Breast epithelium (tissue), 4 donors: Measurements from ENCODE around the gene MSANTD3. TPM values are rescaled to one million over a fixed set of nuclear protein-coding genes. Genes with fewer than 3 reads are reported as not detected.

Experiments
- DNase-seq, 2 donors: peaks; one replicate each; pipeline ENCODE4 v3.0.0-alpha.2; 2019; ENCODE audit warnings: low spot score in 2 of 2
- H3K27ac ChIP-seq, 2 donors: fragments of 200-600 bp; sonication (generic) in 1 of 2; one replicate each; pipeline ENCODE4 v1.5.1; 2016 to 2019; ENCODE audit warnings: mild to moderate bottlenecking in 1 of 2
- H3K27me3 ChIP-seq, 2 donors: fragments of 200-600 bp; sonication (generic) in 1 of 2; one replicate each; pipeline versions ENCODE4 v1.5.1 to v1.6.0; 2017 to 2019; ENCODE audit warnings: control low read depth in 1 of 2, mild to moderate bottlenecking in 1 of 2
- H3K36me3 ChIP-seq: fragments of 200-600 bp; one replicate; pipeline ENCODE4 v1.5.1; 2019
- H3K4me1 ChIP-seq, 2 donors: fragments of 200-600 bp; sonication (generic); one replicate each; pipeline ENCODE4 v1.5.1; 2016 to 2019; ENCODE audit warnings: control low read depth in 1 of 2
- H3K4me3 ChIP-seq, 3 donors: fragments of 200-600 bp; sonication (generic); 1 replicate in 2 of 3; 2 replicates in 1 of 3; pipeline ENCODE4 v1.5.1; 2016 to 2019; ENCODE audit warnings: mild to moderate bottlenecking in 3 of 3, moderate library complexity in 2 of 3
- H3K9me3 ChIP-seq, 2 donors: fragments of 200-600 bp; sonication (generic) in 1 of 2; one replicate each; pipeline ENCODE4 v1.5.1; 2016 to 2019; ENCODE audit warnings: control low read depth in 1 of 2
- POLR2A ChIP-seq: fragments of 450-650 bp; IDR thresholded peaks from one replicate; pipeline ENCODE4 v1.6.1; 2016; ENCODE audit warnings: antibody characterized with exemption, mild to moderate bottlenecking, moderate library complexity
- POLR2AphosphoS5 ChIP-seq, 3 donors: sonication (generic); formaldehyde crosslinking; IDR thresholded peaks; one replicate each; pipeline ENCODE4 v1.6.1; 2017; ENCODE audit warnings: antibody characterized with exemption in 3 of 3
- intact Hi-C: fragments of 100-400 bp; cut with DNase I; formaldehyde crosslinking; loops from one replicate; pipeline ENCODE4 v1.15.1; 2023; ENCODE audit warnings: low total_unique reads
- total RNA-seq, 3 donors: library from RNA; depleted of rRNA; stranded (reverse); fragments of >200 nt; gene quantifications; one replicate each; pipeline ENCODE4 v1.1.0, GENCODE V29; 2016
- TF ChIP-seq, protein P1 (sequence below), 3 donors: fragments of 450-650 bp; IDR thresholded peaks; one replicate each; pipeline ENCODE4 v1.5.1; 2016 to 2017; ENCODE audit warnings: antibody characterized with exemption in 3 of 3, mild to moderate bottlenecking in 3 of 3, moderate library complexity in 3 of 3

MSANTD3 gene
- total RNA-seq, 3 donors from 2014 or later, result 13.0 to 23.9 (median 18.0) TPM

- TF ChIP-seq POLR2A (no peak), POLR2AphosphoS5 (IDR thresholded peaks at IDR 0.05) (no peak)
- TF ChIP-seq, protein P1, sequence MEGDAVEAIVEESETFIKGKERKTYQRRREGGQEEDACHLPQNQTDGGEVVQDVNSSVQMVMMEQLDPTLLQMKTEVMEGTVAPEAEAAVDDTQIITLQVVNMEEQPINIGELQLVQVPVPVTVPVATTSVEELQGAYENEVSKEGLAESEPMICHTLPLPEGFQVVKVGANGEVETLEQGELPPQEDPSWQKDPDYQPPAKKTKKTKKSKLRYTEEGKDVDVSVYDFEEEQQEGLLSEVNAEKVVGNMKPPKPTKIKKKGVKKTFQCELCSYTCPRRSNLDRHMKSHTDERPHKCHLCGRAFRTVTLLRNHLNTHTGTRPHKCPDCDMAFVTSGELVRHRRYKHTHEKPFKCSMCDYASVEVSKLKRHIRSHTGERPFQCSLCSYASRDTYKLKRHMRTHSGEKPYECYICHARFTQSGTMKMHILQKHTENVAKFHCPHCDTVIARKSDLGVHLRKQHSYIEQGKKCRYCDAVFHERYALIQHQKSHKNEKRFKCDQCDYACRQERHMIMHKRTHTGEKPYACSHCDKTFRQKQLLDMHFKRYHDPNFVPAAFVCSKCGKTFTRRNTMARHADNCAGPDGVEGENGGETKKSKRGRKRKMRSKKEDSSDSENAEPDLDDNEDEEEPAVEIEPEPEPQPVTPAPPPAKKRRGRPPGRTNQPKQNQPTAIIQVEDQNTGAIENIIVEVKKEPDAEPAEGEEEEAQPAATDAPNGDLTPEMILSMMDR (IDR thresholded peaks at IDR 0.05), result no peak
- Histone ChIP-seq H3K36me3 (no peaks in the 10 kb centered on the region), H3K27me3 (no peaks in the 10 kb centered on the region), H3K9me3 (peaks cover 0 to 7% of the 10 kb centered on the region in 2 donors), H3K4me3 (no peak overlapping the region), H3K27ac (no peak overlapping the region), H3K4me1 (no peaks in the 10 kb centered on the region)
- no peak for DNase-seq
- intact Hi-C loops, result no loop called here
Observed at GRCh38 chr9:100455470-100455869, 28.5 kb downstream of the MSANTD3 start.

DNA sequence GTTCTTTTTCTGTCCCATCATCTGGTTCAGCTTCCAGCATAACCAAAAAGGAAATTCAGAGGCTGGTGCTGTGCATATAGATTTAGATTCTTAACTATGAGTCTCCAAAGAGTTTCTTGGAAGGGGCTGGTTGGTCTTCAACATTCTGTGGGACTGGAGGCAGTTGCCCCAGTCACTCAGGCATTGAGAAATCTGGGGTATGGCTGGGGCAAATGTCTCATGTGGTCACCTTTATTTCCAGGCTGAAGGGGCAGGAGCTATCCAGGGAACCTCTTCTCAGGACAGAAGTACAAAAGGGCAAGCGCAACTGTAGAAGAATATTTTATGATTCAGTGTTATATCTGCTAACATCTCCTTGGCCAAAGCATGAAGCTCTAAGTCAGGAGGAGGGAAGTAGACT is 30.6 kb downstream of the MSANTD3 start:
- H3K27me3 ChIP-seq, result no peaks in the 10 kb centered on the region
- DNase-seq, result no peak
- TF ChIP-seq POLR2A, result no peak
- no peak overlapping the region for H3K4me3 ChIP-seq
- no peaks in the 10 kb centered on the region for H3K4me1 ChIP-seq
- intact Hi-C loops, result no loop called here
- no peak overlapping the region for H3K27ac ChIP-seq
- H3K9me3 ChIP-seq, result peaks cover 0 to 6% of the 10 kb centered on the region in 2 donors
- no peaks in the 10 kb centered on the region for H3K36me3 ChIP-seq

DNA sequence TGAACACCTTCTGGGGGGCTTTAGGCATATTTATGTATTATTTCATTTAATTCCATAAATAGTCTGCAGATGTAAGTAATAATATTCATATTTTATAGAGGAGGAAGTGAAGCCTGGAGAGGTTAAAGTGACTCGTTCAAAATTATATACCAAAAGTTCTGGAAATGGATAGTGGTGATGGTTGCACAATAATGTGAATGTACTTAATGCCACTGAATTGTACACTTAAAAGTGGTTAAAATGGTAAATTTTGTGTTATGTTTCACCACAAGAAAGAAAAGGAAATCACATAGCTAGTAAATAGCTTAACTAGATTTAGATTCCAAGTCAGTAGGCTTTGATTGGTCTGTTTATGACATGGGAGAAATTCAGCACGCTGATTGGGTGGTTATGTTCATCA is 33.0 kb downstream of the MSANTD3 start:
- Histone ChIP-seq H3K4me3 (no peak overlapping the region), H3K4me1 (no peaks in the 10 kb centered on the region), H3K27me3 (no peaks in the 10 kb centered on the region), H3K27ac (no peak overlapping the region), H3K36me3 (no peaks in the 10 kb centered on the region), H3K9me3 (no peaks in the 10 kb centered on the region)
- TF ChIP-seq POLR2AphosphoS5 (IDR thresholded peaks at IDR 0.05) (no peak), POLR2A (no peak)
- TF ChIP-seq, protein P1 (IDR thresholded peaks at IDR 0.05), result no peak
- intact Hi-C loops, result loop anchor here (5.0 kb wide), 1 partner anchor 1293 kb away; no protein-coding TSS in a partner anchor
- DNase-seq, result no peak

DNA sequence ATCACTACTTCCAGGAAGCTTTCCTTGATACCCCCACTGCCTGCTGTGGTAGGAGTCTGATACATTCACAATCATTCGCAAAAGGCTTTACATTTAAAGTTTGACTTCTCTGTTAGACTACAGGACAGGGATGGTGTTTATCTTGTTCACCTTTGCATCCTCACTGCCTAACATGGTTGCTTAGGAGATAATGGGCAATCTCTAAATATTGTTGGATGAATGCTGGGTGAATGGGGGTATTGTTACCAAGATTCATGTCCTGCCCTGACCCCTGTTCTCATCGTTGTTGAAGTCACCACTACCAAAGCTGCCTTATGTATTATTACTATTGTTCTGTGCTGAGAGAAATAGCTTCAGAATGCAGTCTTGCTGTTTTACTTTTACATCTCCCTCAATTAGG is 38.3 kb downstream of the MSANTD3 start:
- DNase-seq, result no peak
- H3K27me3 ChIP-seq, result no peaks in the 10 kb centered on the region
- H3K4me1 ChIP-seq, result no peaks in the 10 kb centered on the region
- H3K9me3 ChIP-seq, result no peaks in the 10 kb centered on the region
- H3K4me3 ChIP-seq, result no peak overlapping the region
- TF ChIP-seq POLR2A (no peak), POLR2AphosphoS5 (IDR thresholded peaks at IDR 0.05) (no peak)
- TF ChIP-seq, protein P1 (IDR thresholded peaks at IDR 0.05), result no peak
- intact Hi-C loops, result no loop called here
- H3K27ac ChIP-seq, result no peak overlapping the region
- H3K36me3 ChIP-seq, result no peaks in the 10 kb centered on the region

- no peaks in the 10 kb centered on the region for H3K9me3 ChIP-seq
- TF ChIP-seq POLR2AphosphoS5 (IDR thresholded peaks at IDR 0.05), result no peak
- TF ChIP-seq, protein P1 (IDR thresholded peaks at IDR 0.05), result no peak
- H3K27me3 ChIP-seq, result no peaks in the 10 kb centered on the region
- H3K4me1 ChIP-seq, result no peaks in the 10 kb centered on the region
- no peak overlapping the region for H3K4me3 ChIP-seq
- H3K36me3 ChIP-seq, result no peaks in the 10 kb centered on the region
- H3K27ac ChIP-seq, result no peak overlapping the region
- no peak for DNase-seq
- intact Hi-C loops, result no loop called here
Observed at GRCh38 chr9:100465761-100466160, 38.8 kb downstream of the MSANTD3 start.

- Histone ChIP-seq H3K4me1 (no peaks in the 10 kb centered on the region), H3K4me3 (no peak overlapping the region), H3K36me3 (no peaks in the 10 kb centered on the region), H3K9me3 (no peaks in the 10 kb centered on the region), H3K27ac (no peak overlapping the region), H3K27me3 (no peaks in the 10 kb centered on the region)
- DNase-seq, result no peak
- intact Hi-C loops, result no loop called here
- TF ChIP-seq POLR2A, result no peak
- TF ChIP-seq, protein P1 (IDR thresholded peaks at IDR 0.05), result no peak
- TF ChIP-seq POLR2AphosphoS5 (IDR thresholded peaks at IDR 0.05), result no peak
Observed at GRCh38 chr9:100466171-100466828, 39.4 kb downstream of the MSANTD3 start.
